ENCODE measurements around the gene LRMDA. TPM values are rescaled to one million over a fixed set of nuclear protein-coding genes. Genes with fewer than 3 reads are reported as not detected.

LRMDA gene
- total and polyA plus RNA-seq, 12 donors: 30.7 to 132 (median 78.1) TPM

- WGBS, 4 donors: 70 to 71% (median 71%) methylated on average over 3 to 4 of the region's 4 CpGs
- no peaks in the 10 kb centered on the region for H3K36me3 ChIP-seq (replicated peaks in 1 of 2)
- H3K4me3 ChIP-seq: no peak overlapping the region
- H3K4me1 ChIP-seq (replicated peaks in 1 of 2): no peaks in the 10 kb centered on the region
- TF ChIP-seq CTCF (IDR thresholded peaks at IDR 0.05) (no peak), POLR2A (IDR thresholded peaks at IDR 0.05) (no peak)
- intact Hi-C loops (cut with DNase I): loop anchor here in 1 of 2 donors (5.0 kb wide), 1 partner anchor 436 kb away; no protein-coding TSS in a partner anchor
- H3K27me3 ChIP-seq: no peaks in the 10 kb centered on the region
- H3K27ac ChIP-seq: no peak overlapping the region
- DNase-seq: no peak
- H3K9me3 ChIP-seq (replicated peaks in 1 of 3): no peaks in the 10 kb centered on the region
Measured at GRCh38 chr10:76576276-76576962, 1145.0 kb downstream of the LRMDA start.

- intact Hi-C loops (cut with DNase I): loop anchor here in 1 of 2 donors (5.0 kb wide), 1 partner anchor 435 kb away; no protein-coding TSS in a partner anchor
- Histone ChIP-seq H3K27me3 (no peaks in the 10 kb centered on the region), H3K9me3 (replicated peaks in 1 of 3) (no peaks in the 10 kb centered on the region), H3K36me3 (replicated peaks in 1 of 2) (no peaks in the 10 kb centered on the region), H3K4me3 (no peak overlapping the region), H3K27ac (no peak overlapping the region), H3K4me1 (replicated peaks in 1 of 2) (no peaks in the 10 kb centered on the region)
- DNase-seq: no peak
- WGBS, 4 donors: 95 to 100% (median 97%) methylated on average over 2 of the region's 2 CpGs
- no peak for TF ChIP-seq POLR2A (IDR thresholded peaks at IDR 0.05)
- no peak for TF ChIP-seq CTCF (IDR thresholded peaks at IDR 0.05)
Measured at GRCh38 chr10:76577455-76577854, 1146.0 kb downstream of the LRMDA start.

GRCh38 chr10:76581506-76582256 is 1150.3 kb downstream of the LRMDA start:
- TF ChIP-seq POLR2A (IDR thresholded peaks at IDR 0.05): no peak
- no peak for TF ChIP-seq CTCF (IDR thresholded peaks at IDR 0.05)
- Histone ChIP-seq H3K9me3 (replicated peaks in 1 of 3) (no peaks in the 10 kb centered on the region), H3K4me3 (no peak overlapping the region), H3K27ac (no peak overlapping the region), H3K36me3 (replicated peaks in 1 of 2) (no peaks in the 10 kb centered on the region), H3K27me3 (no peaks in the 10 kb centered on the region), H3K4me1 (replicated peaks in 1 of 2) (no peaks in the 10 kb centered on the region)
- WGBS, 4 donors: 91 to 99% (median 94%) methylated on average over 4 of the region's 4 CpGs
- no peak for DNase-seq
- intact Hi-C loops (cut with DNase I): no loop called here

- no peak for DNase-seq
- Histone ChIP-seq H3K4me1 (replicated peaks in 1 of 2) (no peaks in the 10 kb centered on the region), H3K4me3 (no peak overlapping the region), H3K27me3 (no peaks in the 10 kb centered on the region), H3K9me3 (replicated peaks in 1 of 3) (no peaks in the 10 kb centered on the region), H3K27ac (no peak overlapping the region), H3K36me3 (replicated peaks in 1 of 2) (no peaks in the 10 kb centered on the region)
- WGBS, 4 donors: 95 to 100% (median 98%) methylated on average over 1 of the region's 1 CpG
- no peak for TF ChIP-seq CTCF (IDR thresholded peaks at IDR 0.05)
- no peak for TF ChIP-seq POLR2A (IDR thresholded peaks at IDR 0.05)
- intact Hi-C loops (cut with DNase I): no loop called here
Measured at GRCh38 chr10:76582531-76582930, 1151.1 kb downstream of the LRMDA start.

All from adrenal gland (tissue), 12 donors.